GM12891 (cell line): ENCODE data around the gene TJP3.

Experiments used
- POLR2A ChIP-seq: IDR thresholded peaks from 2 replicates; pipeline ENCODE4 v1.6.1; 2011; ENCODE audit warnings: low read depth, low read length, control low read depth
- SPI1 ChIP-seq: IDR thresholded peaks from 2 replicates; pipeline ENCODE4 v1.6.1; 2011; ENCODE audit warnings: low read depth, low read length, control low read depth

- TF ChIP-seq POLR2A (no peak), SPI1 (no peak)
These were observed 2.2 kb downstream of the TJP3 start for GRCh38 chr19:3710265-3710812.
